Skeletal muscle satellite cell (primary cell): ENCODE results near the gene GKN2.

Experiments
- H3K27me3 ChIP-seq: 2 replicates; pipeline ENCODE4 v1.7.0; 2013; ENCODE audit warnings: low read length; ENCODE audit not compliant: control insufficient read depth, insufficient read depth
- H3K36me3 ChIP-seq: 2 replicates; pipeline ENCODE4 v1.7.0; 2013; ENCODE audit warnings: mild to moderate bottlenecking, control low read depth, low read length; ENCODE audit not compliant: insufficient read depth
- H3K4me1 ChIP-seq: 2 replicates; pipeline ENCODE4 v1.7.0; 2013; ENCODE audit warnings: low read length; ENCODE audit not compliant: control insufficient read depth, insufficient read depth
- H3K4me2 ChIP-seq: 2 replicates; pipeline ENCODE4 v1.7.0; 2013; ENCODE audit warnings: mild to moderate bottlenecking, low read length
- H3K4me3 ChIP-seq: 2 replicates; pipeline ENCODE4 v1.7.0; 2013; ENCODE audit warnings: low read length
- H3K9ac ChIP-seq: 2 replicates; pipeline ENCODE4 v1.7.0; 2013; ENCODE audit warnings: mild to moderate bottlenecking, low read depth, low read length, moderate library complexity
- H3K9me3 ChIP-seq: replicated peaks from 2 replicates; pipeline ENCODE4 v1.7.0; 2013; ENCODE audit warnings: mild to moderate bottlenecking, control low read depth, low read length

GKN2 gene

GRCh38 chr2:68977453-68977852, 24.8 kb upstream of the GKN2 start:
- Histone ChIP-seq H3K4me3 (no peak overlapping the region), H3K4me2 (no peak overlapping the region), H3K9ac (no peak overlapping the region), H3K27me3 (no peaks in the 10 kb centered on the region), H3K9me3 (no peaks in the 10 kb centered on the region), H3K36me3 (no peaks in the 10 kb centered on the region), H3K4me1 (peaks cover 16% of the 10 kb centered on the region)

DNA sequence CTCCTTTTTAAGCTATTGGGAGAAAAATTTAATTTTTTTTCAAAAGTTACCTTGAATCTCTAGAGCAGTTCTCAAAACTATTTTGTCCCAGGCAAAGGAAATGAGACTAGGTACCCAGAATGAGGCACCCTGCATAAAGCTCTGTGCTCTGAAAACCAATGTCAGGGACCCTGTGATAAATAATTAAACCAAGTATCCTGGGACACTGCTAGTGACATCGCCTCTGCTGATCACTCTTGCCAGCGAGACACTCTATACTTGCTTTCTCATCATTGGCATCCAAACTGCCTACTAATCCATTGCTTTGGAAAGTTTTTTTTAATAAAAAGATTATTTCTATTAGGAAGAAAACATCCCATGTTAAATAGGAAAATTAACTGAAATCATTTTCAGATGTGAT, 23.2 kb upstream of the GKN2 start:
- Histone ChIP-seq H3K36me3 (no peaks in the 10 kb centered on the region), H3K4me3 (no peak overlapping the region), H3K4me2 (no peak overlapping the region)

GRCh38 chr2:68974946-68975665, 22.4 kb upstream of the GKN2 start:
- Histone ChIP-seq H3K4me2 (no peak overlapping the region), H3K9ac (no peak overlapping the region), H3K9me3 (no peaks in the 10 kb centered on the region), H3K4me3 (no peak overlapping the region), H3K27me3 (no peaks in the 10 kb centered on the region), H3K36me3 (no peaks in the 10 kb centered on the region), H3K4me1 (peaks cover 32% of the 10 kb centered on the region)

More for the DNA sequence above, 23.2 kb upstream of the GKN2 start:
- Histone ChIP-seq H3K27me3 (no peaks in the 10 kb centered on the region), H3K4me1 (peaks cover 27% of the 10 kb centered on the region), H3K9me3 (no peaks in the 10 kb centered on the region), H3K9ac (no peak overlapping the region)

DNA sequence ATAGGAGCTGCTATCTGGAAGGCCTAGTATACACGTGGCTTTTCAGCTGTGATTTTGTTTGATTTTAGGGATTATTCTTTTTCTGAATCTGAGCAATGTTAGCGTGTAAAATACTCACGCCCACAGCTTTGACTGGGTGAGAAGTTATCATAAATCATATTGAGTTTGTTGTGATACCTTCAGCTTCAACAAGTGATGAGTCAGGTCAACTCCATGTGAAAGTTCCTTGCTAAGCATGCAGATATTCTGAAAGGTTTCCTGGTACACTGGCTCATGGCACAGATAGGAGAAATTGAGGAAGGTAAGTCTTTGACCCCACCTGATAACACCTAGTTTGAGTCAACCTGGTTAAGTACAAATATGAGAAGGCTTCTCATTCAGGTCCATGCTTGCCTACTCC, 21.6 kb upstream of the GKN2 start, which contains the start of gene GKN1:
GKN1 (plus strand) TSS at position 386 of the 400 bp plus-strand sequence. CDS start 42 bp downstream, outside the sequence.
- Histone ChIP-seq H3K36me3 (no peaks in the 10 kb centered on the region), H3K9me3 (no peaks in the 10 kb centered on the region), H3K9ac (no peak within 1 kb of the TSS), H3K27me3 (no peaks in the 10 kb centered on the region), H3K4me3 (no peak within 1 kb of the TSS), H3K4me2 (no peak within 1 kb of the TSS), H3K4me1 (peaks cover 32% of the 10 kb centered on the region)

GRCh38 chr2:68971591-68972231, 19.0 kb upstream of the GKN2 start:
- Histone ChIP-seq H3K4me3 (no peak overlapping the region), H3K4me1 (peaks cover 32% of the 10 kb centered on the region), H3K27me3 (no peaks in the 10 kb centered on the region), H3K4me2 (peak overlapping the region; percentile 23), H3K9me3 (no peaks in the 10 kb centered on the region), H3K9ac (peak overlapping the region; percentile 78), H3K36me3 (no peaks in the 10 kb centered on the region)

DNA sequence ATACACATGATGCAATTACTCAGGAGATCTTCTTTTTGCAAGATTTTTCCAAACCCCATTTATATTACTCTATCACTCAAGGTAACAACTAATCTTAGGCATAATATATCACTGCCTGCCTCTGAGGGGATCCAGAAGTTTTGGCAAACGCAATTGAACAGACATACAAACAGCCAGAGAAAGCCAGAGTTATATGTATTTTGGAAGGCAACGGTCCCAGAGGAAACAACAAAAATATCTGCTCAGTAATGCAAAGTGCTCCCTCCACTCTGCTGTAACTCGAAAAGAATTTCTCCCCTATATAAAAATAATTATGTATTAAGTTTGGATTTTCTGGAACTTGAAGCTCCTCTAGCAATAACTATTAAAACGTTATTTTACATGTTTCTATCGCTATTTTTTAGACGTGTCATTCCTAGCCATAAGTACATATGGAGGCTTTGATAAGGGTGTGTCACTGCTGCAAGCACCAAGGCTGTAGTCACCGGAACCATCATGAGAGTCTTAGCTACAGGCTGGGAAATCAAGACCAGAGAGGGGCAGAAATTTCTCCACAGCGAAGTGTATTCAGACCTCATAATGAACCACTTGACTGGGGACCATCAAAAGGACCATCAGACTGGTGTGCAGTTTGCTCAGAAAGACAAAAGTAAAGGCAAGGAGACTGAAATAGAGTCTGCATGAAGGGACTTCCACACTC, 18.0 kb upstream of the GKN2 start:
- Histone ChIP-seq H3K27me3 (no peaks in the 10 kb centered on the region), H3K9me3 (no peaks in the 10 kb centered on the region), H3K36me3 (no peaks in the 10 kb centered on the region), H3K4me2 (peak overlapping the region; percentile 23), H3K4me3 (no peak overlapping the region), H3K4me1 (peaks cover 32% of the 10 kb centered on the region), H3K9ac (peak overlapping the region; percentile 70)

- H3K9me3 ChIP-seq: no peaks in the 10 kb centered on the region
- H3K36me3 ChIP-seq: no peaks in the 10 kb centered on the region
- peaks cover 32% of the 10 kb centered on the region for H3K4me1 ChIP-seq
- H3K4me2 ChIP-seq: no peak overlapping the region
- H3K9ac ChIP-seq: no peak overlapping the region
- no peaks in the 10 kb centered on the region for H3K27me3 ChIP-seq
- H3K4me3 ChIP-seq: no peak overlapping the region
Observed at GRCh38 chr2:68969736-68970490, 17.2 kb upstream of the GKN2 start.

- no peak overlapping the region for H3K9ac ChIP-seq
- H3K4me3 ChIP-seq: no peak overlapping the region
- H3K9me3 ChIP-seq: no peaks in the 10 kb centered on the region
- no peak overlapping the region for H3K4me2 ChIP-seq
- no peaks in the 10 kb centered on the region for H3K36me3 ChIP-seq
- H3K27me3 ChIP-seq: no peaks in the 10 kb centered on the region
- peaks cover 24% of the 10 kb centered on the region for H3K4me1 ChIP-seq
Observed at GRCh38 chr2:68968221-68968620, 15.5 kb upstream of the GKN2 start.

- Histone ChIP-seq H3K9ac (no peak overlapping the region), H3K9me3 (no peaks in the 10 kb centered on the region), H3K4me2 (no peak overlapping the region), H3K36me3 (no peaks in the 10 kb centered on the region), H3K27me3 (no peaks in the 10 kb centered on the region), H3K4me1 (no peaks in the 10 kb centered on the region), H3K4me3 (no peak overlapping the region)
Observed at GRCh38 chr2:68964282-68964681, 11.6 kb upstream of the GKN2 start.

DNA sequence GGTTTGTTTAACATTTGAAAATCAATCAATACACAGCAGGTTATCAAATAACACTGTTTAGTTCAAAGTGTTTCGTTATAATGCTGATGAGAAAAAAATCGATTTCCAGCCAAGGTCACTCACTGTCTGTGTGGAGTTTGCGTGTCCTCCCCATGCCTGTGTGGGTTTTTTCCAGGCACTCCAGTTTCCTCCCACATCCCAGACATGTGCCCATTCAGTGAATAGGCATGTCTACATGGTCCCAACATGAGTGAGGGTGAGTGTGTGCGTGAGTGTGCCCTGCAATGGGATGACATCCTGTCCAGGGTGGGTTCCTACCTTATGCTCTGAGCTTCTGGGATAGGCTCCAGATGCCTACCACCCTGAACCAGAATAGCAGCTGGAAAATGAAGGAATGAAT, 8.7 kb upstream of the GKN2 start:
- no peaks in the 10 kb centered on the region for H3K4me1 ChIP-seq
- no peaks in the 10 kb centered on the region for H3K9me3 ChIP-seq
- H3K36me3 ChIP-seq: no peaks in the 10 kb centered on the region

GRCh38 chr2:68959001-68959400, 6.3 kb upstream of the GKN2 start:
- H3K36me3 ChIP-seq: no peaks in the 10 kb centered on the region
- H3K9ac ChIP-seq: no peak overlapping the region
- H3K4me1 ChIP-seq: no peaks in the 10 kb centered on the region

More for the DNA sequence above, 8.7 kb upstream of the GKN2 start:
- H3K9ac ChIP-seq: no peak overlapping the region
- no peak overlapping the region for H3K4me3 ChIP-seq
- no peak overlapping the region for H3K4me2 ChIP-seq
- no peaks in the 10 kb centered on the region for H3K27me3 ChIP-seq

More at GRCh38 chr2:68959001-68959400, 6.3 kb upstream of the GKN2 start:
- H3K27me3 ChIP-seq: no peaks in the 10 kb centered on the region
- no peak overlapping the region for H3K4me2 ChIP-seq
- H3K4me3 ChIP-seq: no peak overlapping the region
- H3K9me3 ChIP-seq: no peaks in the 10 kb centered on the region
